NCI-H526 treated with DMSO at 0.1 percent for 48 hours (cell line): ENCODE measurements around the gene CDC6.

Experiments
- DNase-seq: peaks from one replicate; lab custom pipeline; 2025; lab: John Stamatoyannopoulos, UW

Gene CDC6

GRCh38 chr17:40323391-40324381, 36.0 kb downstream of the CDC6 start:
- DNase-seq = no peak

GRCh38 chr17:40325156-40326013, 37.7 kb downstream of the CDC6 start:
- DNase-seq = no peak

- DNase-seq = no peak
These were observed 38.5 kb downstream of the CDC6 start for GRCh38 chr17:40326014-40326831.

- DNase-seq = no peak
These were observed 39.1 kb downstream of the CDC6 start for GRCh38 chr17:40326832-40327199.

GRCh38 chr17:40327244-40327729, 39.6 kb downstream of the CDC6 start:
- no peak for DNase-seq

GRCh38 chr17:40327735-40328385, 40.2 kb downstream of the CDC6 start:
- DNase-seq = no peak

GRCh38 chr17:40328386-40328766, 40.7 kb downstream of the CDC6 start:
- DNase-seq = no peak

GRCh38 chr17:40329839-40330794, 42.4 kb downstream of the CDC6 start:
- no peak for DNase-seq

- DNase-seq = no peak
These were observed 43.3 kb downstream of the CDC6 start for GRCh38 chr17:40330850-40331470.

- no peak for DNase-seq
These were observed 44.3 kb downstream of the CDC6 start for GRCh38 chr17:40331743-40332641.

GRCh38 chr17:40333781-40334448, 46.2 kb downstream of the CDC6 start:
- DNase-seq = no peak

GRCh38 chr17:40335620-40336019, 47.9 kb downstream of the CDC6 start:
- no peak for DNase-seq

GRCh38 chr17:40337351-40337750, 49.7 kb downstream of the CDC6 start:
- no peak for DNase-seq

GRCh38 chr17:40338058-40338457, 50.4 kb downstream of the CDC6 start:
- no peak for DNase-seq

GRCh38 chr17:40338941-40339649, 51.4 kb downstream of the CDC6 start:
- DNase-seq = no peak

GRCh38 chr17:40340327-40340726, 52.6 kb downstream of the CDC6 start:
- DNase-seq = no peak
